HepG2 (cell line): ENCODE data around the gene PLCL1. TPM values are rescaled to one million over a fixed set of nuclear protein-coding genes. Genes with fewer than 3 reads are reported as not detected.

ENCODE experiments used
- ATAC-seq: fragments of 200-7000 bp; cut with Tn5 transposase; 3 replicates; pipeline ENCODE4 v1.9.1; 2020; ENCODE audit warnings: mild to moderate bottlenecking, moderate library complexity
- BruUV-seq: library from RNA; stranded (reverse); fragments of 400-500 nt; replicated peaks from 2 replicates; lab custom pipeline; 2021; lab: Mats Ljungman, UMichigan
- CTCF ChIA-PET: fragments of 300-600 bp; formaldehyde crosslinking; extraction: SDS; loops from one replicate; lab custom pipeline; 2021; ENCODE audit warnings: low total read pairs, inconsistent platforms, low intra/inter-chr PET ratio; lab: Yijun Ruan, JAX
- POLR2A ChIA-PET: fragments of 350-600 bp; sonication (Branson Sonifier 250); formaldehyde crosslinking; loops from one replicate; lab custom pipeline; 2020; ENCODE audit warnings: antibody characterized with exemption, inconsistent platforms; lab: Yijun Ruan, JAX
- DNase-seq: peaks from one replicate; pipeline ENCODE4 v3.0.0-alpha.2; 2015; ENCODE audit warnings: low spot score
- FAIRE-seq: peaks from 3 replicates; lab custom pipeline; 2011; peaks lifted over from hg19 to GRCh38; lab: Jason Lieb, UNC
- H2AFZ ChIP-seq: one replicate; pipeline ENCODE4 v1.6.1; 2011; ENCODE audit warnings: low read length, inconsistent platforms
- H3K27ac ChIP-seq: fragments of 300-600 bp; 3 replicates; pipeline ENCODE4 v1.8.0; 2011; ENCODE audit warnings: mixed run types, mild to moderate bottlenecking, mixed read lengths, low read length, inconsistent platforms; ENCODE audit not compliant: insufficient read depth; ENCODE audit errors: extremely low read length
- H3K27me3 ChIP-seq, 2 experiments: fragments of 200-600 bp in 1 of 2; 2 replicates in 1 of 2; 3 replicates in 1 of 2; pipeline versions ENCODE4 v1.6.0 to v1.8.0; 2011; ENCODE audit warnings: low read length in 2 of 2, mild to moderate bottlenecking in 2 of 2, moderate library complexity in 2 of 2, inconsistent platforms in 1 of 2; ENCODE audit not compliant: insufficient read depth in 2 of 2, control insufficient read depth in 1 of 2
- H3K36me3 ChIP-seq, 2 experiments: fragments of 200-600 bp in 1 of 2; replicated peaks in 1 of 2; 2 replicates in 1 of 2; 3 replicates in 1 of 2; pipeline versions ENCODE4 v1.5.1 to v1.8.0; 2011; ENCODE audit warnings: low read length in 2 of 2, inconsistent platforms in 1 of 2; ENCODE audit not compliant: insufficient read depth in 2 of 2, control insufficient read depth in 1 of 2
- H3K4me1 ChIP-seq: 2 replicates; pipeline ENCODE4 v1.5.1; 2012; ENCODE audit warnings: low read length, inconsistent platforms; ENCODE audit not compliant: insufficient read depth
- H3K4me2 ChIP-seq: 2 replicates; pipeline ENCODE4 v1.6.0; 2011; ENCODE audit warnings: low read depth, low read length, inconsistent platforms
- H3K4me3 ChIP-seq, 3 experiments: fragments of 200-600 bp in 1 of 3; sonication (generic), shearing (Covaris generic) in 1 of 3; replicated peaks in 1 of 3; 2 replicates each; pipeline ENCODE4 v1.5.1; 2011 to 2016; ENCODE audit warnings: low read length in 3 of 3, inconsistent platforms in 2 of 3, low read depth in 2 of 3, mild to moderate bottlenecking in 2 of 3, control low read depth in 1 of 3, mixed read lengths in 1 of 3; ENCODE audit not compliant: insufficient read depth in 1 of 3
- H3K79me2 ChIP-seq: one replicate; pipeline ENCODE4 v1.6.1; 2011; ENCODE audit warnings: low read length, inconsistent platforms; ENCODE audit not compliant: insufficient read depth
- H3K9ac ChIP-seq: 2 replicates; pipeline ENCODE4 v1.6.0; 2011; ENCODE audit warnings: mild to moderate bottlenecking, low read depth, low read length, inconsistent platforms; ENCODE audit not compliant: insufficient read depth
- H3K9me3 ChIP-seq: 2 replicates; pipeline ENCODE4 v1.5.1; 2012; ENCODE audit warnings: mild to moderate bottlenecking, low read length
- H4K20me1 ChIP-seq: 2 replicates; pipeline ENCODE4 v1.6.0; 2011; ENCODE audit warnings: inconsistent platforms, mild to moderate bottlenecking, low read length, moderate library complexity; ENCODE audit not compliant: insufficient read depth
- ARNTL ChIP-seq: sonication (generic); formaldehyde crosslinking; IDR thresholded peaks from 2 replicates; pipeline ENCODE4 v1.4.0; 2020; ENCODE audit warnings: mild to moderate bottlenecking, missing genetic modification reagents
- CEBPB ChIP-seq: IDR thresholded peaks from 2 replicates; pipeline ENCODE4 v1.6.1; 2011; ENCODE audit warnings: low read depth, low read length, improper control_type of control experiment, borderline replicate concordance
- DNMT3B ChIP-seq: conservative IDR thresholded peaks from 2 replicates; pipeline ENCODE4 v1.6.1; 2016; ENCODE audit warnings: missing biosample characterization, control low read depth
- NFKBIZ ChIP-seq: IDR thresholded peaks from 2 replicates; pipeline ENCODE4 v1.6.1; 2018; ENCODE audit warnings: missing genetic modification reagents, missing compliant biosample characterization
- PPARG ChIP-seq: conservative IDR thresholded peaks from 2 replicates; pipeline ENCODE4 v1.6.1; 2016; ENCODE audit warnings: missing biosample characterization, missing genetic modification reagents
- SALL1 ChIP-seq: sonication (generic); formaldehyde crosslinking; IDR thresholded peaks from 2 replicates; pipeline ENCODE4 v1.8.0; 2022; ENCODE audit warnings: mild to moderate bottlenecking, missing genetic modification reagents
- SP5 ChIP-seq: IDR thresholded peaks from 2 replicates; pipeline ENCODE4 v1.6.1; 2016; ENCODE audit warnings: low read depth, borderline replicate concordance
- TCF7L2 ChIP-seq: IDR thresholded peaks from 2 replicates; pipeline ENCODE4 v1.6.1; 2011; ENCODE audit warnings: mild to moderate bottlenecking, low read depth, low read length, moderate library complexity
- TRIM22 ChIP-seq: fragments of 450-650 bp; IDR thresholded peaks from 2 replicates; pipeline ENCODE4 v1.6.1; 2017
- ZC3H13 ChIP-seq: sonication (generic); formaldehyde crosslinking; IDR thresholded peaks from 2 replicates; pipeline ENCODE4 v1.8.1; 2023; ENCODE audit warnings: mild to moderate bottlenecking, missing genetic modification reagents, moderate library complexity
- WGBS: methylation state at CpG from one replicate; pipeline ENCODE4 v1.1.6; 2017; ENCODE audit warnings: low lambda C conversion rate; 5-methylcytosine and 5-hydroxymethylcytosine counted together
- in situ Hi-C: cut with HindIII; loops from 2 replicates; pipeline ENCODE4 v1.10.0; 2017; ENCODE audit warnings: low pct_unique_long_range_greater_than_20kb; ENCODE audit not compliant: extremely low pct_ligation_motif_present
- intact Hi-C: fragments of 100-400 bp; cut with micrococcal nuclease; formaldehyde crosslinking; loops from one replicate; pipeline ENCODE4 v1.10.0; 2022; ENCODE audit not compliant: unreplicated experiment
- polyA plus RNA-seq, 8 experiments: library from polyadenylated mRNA; depleted of rRNA in 3 of 8; stranded (reverse) in 7 of 8; unstranded in 1 of 8; fragments of >200 nt; fragmentation: Illumina TruSeq in 4 of 8; extraction: Trizol in 4 of 8; gene quantifications; 2 replicates each; pipeline versions ENCODE4 v1.2.1 to v1.2.3, GENCODE V29; 2011 to 2016; ENCODE audit warnings: low read depth in 4 of 8, missing spikeins in 1 of 8, mixed read lengths in 1 of 8; ENCODE audit not compliant: insufficient read depth in 1 of 8
- total RNA-seq, 5 experiments: library from RNA; depleted of rRNA; stranded (reverse); fragments of >200 nt; fragmentation: Illumina TruSeq; extraction: Trizol; gene quantifications; 2 replicates each; pipeline ENCODE4 v1.2.3, GENCODE V29; 2016; ENCODE audit warnings: low read depth in 1 of 5

The PLCL1 gene
- total and polyA plus RNA-seq, 2 of the 13 experiments (the other 11 are each of a cell fraction or from before 2014, with no cell fraction given) = not detected

GRCh38 chr2:197926673-197927072, 122.3 kb downstream of the PLCL1 start:
- Histone ChIP-seq H3K4me3 (no peak overlapping the region), H2AFZ (no peak overlapping the region), H3K36me3 (no peaks in the 10 kb centered on the region), H3K27ac (no peak overlapping the region), H3K27me3 (no peaks in the 10 kb centered on the region), H3K9ac (no peak overlapping the region), H3K4me1 (no peaks in the 10 kb centered on the region), H3K79me2 (no peaks in the 10 kb centered on the region), H3K4me2 (no peak overlapping the region), H4K20me1 (no peaks in the 10 kb centered on the region), H3K9me3 (no peaks in the 10 kb centered on the region)
- WGBS = 0% methylated on average over 4 of the region's 4 CpGs
- BruUV-seq = no TSS peak
- DNase-seq = no peak
- in situ Hi-C loops (no loop called here), intact Hi-C loops (no loop called here)
- no peak for FAIRE-seq
- CTCF ChIA-PET = no interaction called here
- POLR2A ChIA-PET = no interaction called here
- no peak for TF ChIP-seq ARNTL (CRISPR knock-in tag)
- no peak for TF ChIP-seq PPARG (CRISPR knock-in tag)
- no peak for TF ChIP-seq SP5 (CRISPR knock-in tag)
- TF ChIP-seq DNMT3B = no peak
- TF ChIP-seq ZC3H13 (CRISPR knock-in tag) = no peak
- ATAC-seq = no peak

- no peak for DNase-seq
- CTCF ChIA-PET = no interaction called here
- Histone ChIP-seq H3K27me3 (no peaks in the 10 kb centered on the region), H3K9ac (no peak overlapping the region), H3K4me1 (no peaks in the 10 kb centered on the region), H3K9me3 (no peaks in the 10 kb centered on the region), H3K4me3 (no peak overlapping the region), H3K27ac (no peak overlapping the region), H3K4me2 (no peak overlapping the region), H3K36me3 (no peaks in the 10 kb centered on the region), H3K79me2 (no peaks in the 10 kb centered on the region), H2AFZ (no peak overlapping the region), H4K20me1 (no peaks in the 10 kb centered on the region)
- no TSS peak for BruUV-seq
- no peak for FAIRE-seq
- TF ChIP-seq CEBPB = peak; percentile 39; the same call in 1 of the 2 replicates
- TF ChIP-seq TCF7L2 = no peak
- TF ChIP-seq NFKBIZ (CRISPR knock-in tag) = no peak
- TF ChIP-seq TRIM22 = no peak
- TF ChIP-seq SALL1 (CRISPR knock-in tag) = no peak
- in situ Hi-C loops (no loop called here), intact Hi-C loops (no loop called here)
- POLR2A ChIA-PET = no interaction called here
- ATAC-seq = no peak
These were observed 123.6 kb downstream of the PLCL1 start for GRCh38 chr2:197927994-197928393.
